Epithelial cell of proximal tubule (primary cell): ENCODE results near the gene SCN3B. TPM values are rescaled to one million over a fixed set of nuclear protein-coding genes. Genes with fewer than 3 reads are reported as not detected.

Experiments
- DNase-seq: peaks from one replicate; pipeline ENCODE4 v3.0.0-alpha.2; 2011; ENCODE audit warnings: low read depth
- H3K4me3 ChIP-seq: 2 replicates; pipeline ENCODE4 v1.5.1; 2011; ENCODE audit warnings: low read depth, mild to moderate bottlenecking, low read length
- total RNA-seq: library from RNA; depleted of rRNA; stranded (reverse); fragments of >200 nt; gene quantifications from 2 replicates; pipeline ENCODE4 v1.2.3, GENCODE V29; 2015
- TF ChIP-seq, protein P1 (sequence below): conservative IDR thresholded peaks from 2 replicates; pipeline ENCODE4 v1.5.1; 2012; ENCODE audit warnings: low read depth, mild to moderate bottlenecking, low read length

Gene SCN3B
- total RNA-seq, 1 donor from 2014 or later: 0.23 TPM

DNA sequence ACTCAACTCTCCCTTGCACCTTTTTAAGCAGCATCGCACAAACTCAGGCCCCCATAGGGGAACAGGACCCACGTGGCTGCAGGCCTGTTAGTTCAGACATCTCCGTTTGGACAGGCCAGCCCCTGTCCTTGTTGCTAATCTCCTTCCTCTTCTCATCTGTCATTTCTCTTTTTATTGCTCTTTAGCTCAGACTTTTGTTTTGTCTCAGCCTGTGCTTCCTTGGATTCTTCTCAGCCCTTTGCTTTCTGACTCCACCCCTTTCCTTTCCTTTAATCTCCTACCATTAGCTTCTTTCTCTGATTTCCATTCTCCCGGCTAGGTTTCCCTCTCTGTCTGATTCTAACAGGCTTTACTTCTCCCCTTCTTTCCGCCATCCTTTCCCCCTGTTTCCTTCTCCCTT, 68.7 kb downstream of the SCN3B start:
- TF ChIP-seq, protein P1, sequence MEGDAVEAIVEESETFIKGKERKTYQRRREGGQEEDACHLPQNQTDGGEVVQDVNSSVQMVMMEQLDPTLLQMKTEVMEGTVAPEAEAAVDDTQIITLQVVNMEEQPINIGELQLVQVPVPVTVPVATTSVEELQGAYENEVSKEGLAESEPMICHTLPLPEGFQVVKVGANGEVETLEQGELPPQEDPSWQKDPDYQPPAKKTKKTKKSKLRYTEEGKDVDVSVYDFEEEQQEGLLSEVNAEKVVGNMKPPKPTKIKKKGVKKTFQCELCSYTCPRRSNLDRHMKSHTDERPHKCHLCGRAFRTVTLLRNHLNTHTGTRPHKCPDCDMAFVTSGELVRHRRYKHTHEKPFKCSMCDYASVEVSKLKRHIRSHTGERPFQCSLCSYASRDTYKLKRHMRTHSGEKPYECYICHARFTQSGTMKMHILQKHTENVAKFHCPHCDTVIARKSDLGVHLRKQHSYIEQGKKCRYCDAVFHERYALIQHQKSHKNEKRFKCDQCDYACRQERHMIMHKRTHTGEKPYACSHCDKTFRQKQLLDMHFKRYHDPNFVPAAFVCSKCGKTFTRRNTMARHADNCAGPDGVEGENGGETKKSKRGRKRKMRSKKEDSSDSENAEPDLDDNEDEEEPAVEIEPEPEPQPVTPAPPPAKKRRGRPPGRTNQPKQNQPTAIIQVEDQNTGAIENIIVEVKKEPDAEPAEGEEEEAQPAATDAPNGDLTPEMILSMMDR: no peak
- no peak overlapping the region for H3K4me3 ChIP-seq
- DNase-seq: no peak

DNA sequence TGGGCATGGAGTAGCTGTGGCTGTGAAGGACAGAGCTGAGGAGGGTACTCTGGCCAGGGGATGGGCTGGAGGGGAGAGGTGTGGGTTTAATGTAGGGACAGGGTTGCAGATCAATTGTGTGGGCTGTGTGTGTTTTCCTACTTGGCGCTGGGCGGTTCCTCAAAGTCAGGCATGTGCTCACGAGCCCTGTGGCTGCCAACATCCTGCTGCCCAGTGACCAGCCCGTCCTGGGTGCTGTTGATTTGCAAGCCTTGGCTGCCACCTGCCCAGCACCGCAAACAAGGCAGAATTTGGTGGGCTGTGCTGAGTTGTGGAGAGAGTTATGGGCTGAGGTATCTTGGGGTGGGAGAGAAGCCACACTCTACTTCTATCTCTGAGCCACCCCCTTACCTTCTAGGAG, 69.2 kb downstream of the SCN3B start:
- no peak overlapping the region for H3K4me3 ChIP-seq
- no peak for DNase-seq
- TF ChIP-seq, protein P1: no peak

GRCh38 chr11:123584737-123585136, 69.7 kb downstream of the SCN3B start:
- DNase-seq: no peak
- TF ChIP-seq, protein P1: no peak
- H3K4me3 ChIP-seq: no peak overlapping the region

- TF ChIP-seq, protein P1: no peak
- no peak for DNase-seq
- H3K4me3 ChIP-seq: no peak overlapping the region
Measured at GRCh38 chr11:123584186-123584585, 70.2 kb downstream of the SCN3B start.

DNA sequence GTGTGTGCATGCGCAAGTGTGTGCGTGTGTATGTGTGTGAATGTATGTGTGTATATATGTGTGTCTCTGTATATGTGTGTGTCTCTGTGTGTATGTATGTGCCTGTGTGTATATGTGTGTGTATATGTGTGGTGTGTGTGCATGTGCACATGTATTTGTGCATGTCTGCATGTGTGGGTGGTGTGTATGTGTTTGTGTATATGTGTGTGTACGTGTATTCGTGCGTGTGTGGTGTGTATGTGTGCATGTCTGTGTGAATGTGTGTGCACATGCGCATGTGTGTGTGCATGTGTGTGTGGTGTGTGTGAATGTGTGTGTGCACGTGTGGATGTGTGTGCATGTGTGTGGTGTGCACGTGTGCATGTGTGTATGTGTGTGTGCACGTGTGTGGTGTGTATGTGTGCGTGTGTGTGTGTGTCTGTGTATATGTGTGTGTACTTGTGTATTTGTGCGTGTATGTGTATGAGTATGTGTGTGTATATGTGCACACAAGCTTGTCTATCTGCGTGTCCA, 71.4 kb downstream of the SCN3B start:
- no peak overlapping the region for H3K4me3 ChIP-seq
- DNase-seq: no peak
- TF ChIP-seq, protein P1: no peak

- TF ChIP-seq, protein P1: no peak
- no peak for DNase-seq
- no peak overlapping the region for H3K4me3 ChIP-seq
Measured at GRCh38 chr11:123581651-123582399, 72.6 kb downstream of the SCN3B start.
